HK-2 (cell line): ENCODE measurements around the gene CFAP410.
"Not testable (repeated sequence)": the region's sequence is repeated elsewhere in the genome, so short reads cannot be mapped to it uniquely, and the experiment has no call there.

Source experiments
- DNase-seq: peaks from one replicate; pipeline ENCODE4 v3.0.0-alpha.2; 2018; ENCODE audit not compliant: unreplicated experiment

The CFAP410 gene

DNA sequence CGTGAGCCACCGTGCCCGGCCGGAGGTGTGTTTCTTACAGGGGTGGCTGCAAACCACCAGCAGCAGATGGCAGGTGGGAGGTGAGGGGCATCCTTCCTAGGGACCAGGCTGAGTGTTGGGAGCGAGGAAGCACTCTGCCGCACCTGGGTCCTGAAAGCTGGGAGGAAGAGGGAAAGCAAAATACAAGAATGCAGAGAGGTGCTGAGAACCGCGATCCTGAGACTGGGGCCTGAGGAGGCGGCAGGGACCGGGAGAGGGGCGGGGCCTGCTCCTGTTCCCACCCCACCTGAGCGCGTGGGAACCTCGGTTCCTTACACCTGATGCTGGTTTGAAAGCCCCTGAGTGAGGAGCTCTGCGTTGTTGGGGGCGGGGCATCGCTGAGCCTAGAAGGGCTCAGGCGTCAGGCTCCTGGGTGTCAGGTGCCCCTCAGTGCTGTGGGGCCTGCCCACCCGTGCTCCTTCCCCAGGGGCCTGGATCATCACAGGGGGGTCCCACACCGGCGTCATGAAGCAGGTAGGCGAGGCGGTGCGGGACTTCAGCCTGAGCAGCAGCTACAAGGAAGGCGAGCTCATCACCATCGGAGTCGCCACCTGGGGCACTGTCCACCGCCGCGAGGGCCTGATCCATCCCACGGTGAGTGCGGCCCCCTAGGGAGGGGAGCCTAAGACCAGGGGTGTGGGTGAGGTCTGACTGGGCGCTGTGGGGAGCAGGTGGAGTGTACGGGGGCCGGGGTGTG, 29.7 kb upstream of the CFAP410 start:
- DNase-seq, result no peak

DNA sequence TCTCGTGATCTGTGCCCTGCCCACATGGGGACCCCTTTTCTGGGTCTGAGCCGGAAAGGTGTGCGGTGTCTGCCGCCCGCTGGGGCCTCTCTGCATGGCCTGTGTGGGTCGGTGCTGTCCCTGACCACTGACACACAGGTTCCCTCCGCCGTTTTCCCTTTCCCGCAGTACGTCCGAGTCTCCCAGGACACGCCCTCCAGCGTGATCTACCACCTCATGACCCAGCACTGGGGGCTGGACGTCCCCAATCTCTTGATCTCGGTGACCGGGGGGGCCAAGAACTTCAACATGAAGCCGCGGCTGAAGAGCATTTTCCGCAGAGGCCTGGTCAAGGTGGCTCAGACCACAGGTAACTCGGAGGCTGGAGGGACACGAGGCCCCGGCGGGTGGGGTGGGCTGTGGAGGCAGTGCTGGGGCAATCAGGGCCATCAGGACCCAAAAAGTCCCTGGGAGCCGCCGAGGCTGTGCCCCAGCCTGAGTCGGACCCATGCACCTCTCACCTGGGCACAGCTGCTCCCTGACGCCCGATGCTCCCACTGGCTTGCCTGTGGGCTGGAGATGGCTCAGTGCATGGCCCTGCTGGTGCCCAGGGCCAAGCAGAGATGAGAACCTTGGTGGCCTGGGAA, 27.5 kb upstream of the CFAP410 start:
- DNase-seq, result no peak

DNA sequence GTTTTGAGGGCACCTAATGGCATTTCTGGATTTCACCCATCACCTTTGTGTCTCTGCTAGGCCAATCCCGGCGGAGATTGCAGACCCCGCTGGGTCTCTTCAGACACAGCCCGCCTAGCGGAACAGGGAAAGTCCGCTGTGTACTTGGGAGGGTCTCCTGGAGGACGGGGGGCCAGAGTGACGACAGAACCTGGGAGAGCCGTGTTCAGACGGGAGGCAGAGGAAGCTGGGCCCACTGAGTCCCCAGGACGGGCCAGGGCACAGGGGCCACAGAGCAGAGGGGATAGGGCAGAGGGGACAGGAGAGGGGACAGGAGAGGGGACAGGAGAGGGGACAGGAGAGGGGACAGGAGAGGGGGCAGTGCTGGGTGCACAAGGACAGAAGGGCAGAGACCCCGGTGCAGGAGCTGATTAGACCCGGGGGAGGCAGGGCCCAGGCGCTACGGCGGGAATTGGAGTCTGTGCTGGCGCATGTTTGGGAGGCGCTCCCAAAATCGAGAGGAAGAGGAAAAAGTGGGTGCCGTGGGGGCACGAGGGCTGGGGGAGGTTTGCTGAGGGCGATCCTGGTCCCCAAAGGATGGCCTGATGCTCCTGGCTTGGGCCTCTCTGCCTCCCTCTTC, 26.9 kb upstream of the CFAP410 start:
- DNase-seq, result no peak

DNA sequence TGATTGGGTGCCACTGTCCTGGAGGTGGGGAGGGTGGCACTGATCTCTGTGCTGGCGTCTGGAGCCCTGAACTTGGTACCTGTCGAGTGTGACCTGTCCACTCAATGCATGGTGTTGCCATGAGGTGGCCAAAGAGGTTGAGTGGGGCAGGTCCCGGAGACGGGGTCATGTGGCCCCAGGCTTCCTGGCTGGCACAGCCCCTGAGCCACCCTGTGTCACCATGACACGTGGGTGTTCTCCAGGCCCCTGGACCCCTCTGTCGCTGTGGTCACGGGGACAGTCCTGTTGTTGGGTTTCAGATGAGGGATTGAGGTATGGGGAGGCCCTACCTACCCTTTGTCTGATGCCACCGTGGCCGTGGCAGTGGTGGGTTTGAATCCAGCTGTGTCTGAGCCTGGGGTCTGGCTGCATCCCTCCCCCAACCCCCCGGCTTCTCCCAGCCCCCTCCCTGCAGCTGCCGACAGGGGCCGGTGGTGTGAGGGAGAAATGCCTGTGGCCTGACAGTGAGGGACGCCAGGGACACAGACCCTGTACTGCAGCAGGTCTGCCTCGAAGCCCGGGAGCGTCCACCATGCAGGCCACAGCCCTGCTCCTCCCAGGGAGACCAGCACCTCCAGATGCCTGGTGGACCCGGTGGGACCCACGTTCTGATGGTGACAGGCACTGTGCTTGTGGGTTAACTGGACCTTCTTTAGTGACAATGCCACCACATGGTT, 26.2 kb upstream of the CFAP410 start:
- DNase-seq, result no peak

DNA sequence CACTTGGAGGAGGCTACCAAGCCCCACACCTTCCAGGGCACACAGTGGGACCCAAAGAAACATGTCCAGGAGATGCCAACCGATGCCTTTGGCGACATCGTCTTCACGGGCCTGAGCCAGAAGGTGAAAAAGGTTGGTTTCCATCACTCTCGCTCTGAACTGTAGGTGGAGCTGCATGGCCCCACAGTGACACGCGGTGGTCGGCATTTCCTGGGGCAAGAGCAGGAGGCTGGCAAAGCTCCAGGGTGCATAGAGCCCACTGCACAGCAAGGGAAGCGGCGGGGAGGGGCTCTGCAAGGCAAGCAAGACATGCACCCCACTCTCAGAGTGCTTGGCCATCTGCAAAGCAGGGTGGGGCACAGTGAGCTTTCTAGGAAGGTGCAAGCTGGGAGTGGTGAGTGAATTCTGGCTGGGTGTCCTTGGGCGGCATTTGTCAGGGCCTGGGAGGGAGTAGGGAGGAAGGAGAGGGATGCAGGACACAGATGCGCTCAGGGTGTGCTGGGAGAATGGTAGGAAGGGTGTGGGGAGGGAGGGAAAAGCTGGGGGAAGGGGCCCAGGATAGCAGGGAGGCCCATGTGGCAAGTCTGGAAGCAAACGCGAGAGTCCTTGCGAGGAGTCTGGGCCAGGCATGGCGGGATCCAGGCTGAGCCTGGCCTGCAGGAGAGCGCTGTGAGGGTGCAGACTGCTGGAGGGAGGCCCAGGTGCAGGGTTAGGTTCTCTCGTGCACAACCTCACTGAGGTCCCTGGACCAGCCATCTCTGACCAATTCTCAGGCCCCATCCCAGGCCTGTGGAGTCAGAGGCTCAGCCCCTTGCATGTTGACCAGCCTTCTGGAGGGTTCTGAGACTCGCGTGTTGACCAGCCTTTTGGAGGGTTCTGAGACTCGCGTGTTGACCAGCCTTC, 25.2 kb upstream of the CFAP410 start:
- DNase-seq, result no peak

DNA sequence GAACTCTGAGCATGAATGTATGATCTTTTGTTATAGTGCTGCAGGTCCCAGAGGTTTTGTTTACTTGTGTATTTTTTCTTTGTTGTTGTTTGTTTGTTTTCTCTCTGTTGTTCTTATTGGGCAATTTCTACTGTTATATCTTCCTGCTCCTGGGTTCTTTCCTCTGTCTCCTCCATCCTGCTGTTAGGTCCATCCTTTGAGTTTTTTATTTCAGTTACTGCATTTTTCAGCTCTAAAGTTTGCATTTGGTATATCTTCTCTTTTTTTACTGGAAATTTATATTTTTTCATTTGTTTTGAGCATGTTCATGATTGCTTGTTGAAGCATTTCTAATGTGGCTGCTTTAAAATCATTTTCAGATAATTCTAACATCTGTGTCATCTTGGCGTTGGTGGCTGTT, 24.1 kb upstream of the CFAP410 start:
- DNase-seq, result no peak

DNA sequence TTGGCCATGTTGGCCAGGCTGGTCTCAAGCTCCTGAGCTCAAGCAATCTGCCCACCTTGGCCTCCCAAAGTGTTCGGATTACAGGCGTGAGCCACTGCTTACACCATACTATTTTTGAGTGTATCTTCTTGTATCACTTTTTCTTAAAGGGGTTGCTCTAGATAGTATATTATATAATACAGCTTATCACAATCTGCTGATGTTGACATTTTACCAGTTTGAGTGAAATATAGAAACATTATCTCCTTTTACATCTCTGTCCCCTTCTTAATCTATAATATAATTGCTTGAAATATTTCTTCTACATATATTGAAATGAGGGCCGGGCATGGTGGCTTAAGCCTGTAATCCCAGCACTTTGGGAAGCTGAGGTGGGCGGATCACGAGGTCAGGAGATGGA, 22.7 kb upstream of the CFAP410 start:
- DNase-seq, result not testable (repeated sequence)

DNA sequence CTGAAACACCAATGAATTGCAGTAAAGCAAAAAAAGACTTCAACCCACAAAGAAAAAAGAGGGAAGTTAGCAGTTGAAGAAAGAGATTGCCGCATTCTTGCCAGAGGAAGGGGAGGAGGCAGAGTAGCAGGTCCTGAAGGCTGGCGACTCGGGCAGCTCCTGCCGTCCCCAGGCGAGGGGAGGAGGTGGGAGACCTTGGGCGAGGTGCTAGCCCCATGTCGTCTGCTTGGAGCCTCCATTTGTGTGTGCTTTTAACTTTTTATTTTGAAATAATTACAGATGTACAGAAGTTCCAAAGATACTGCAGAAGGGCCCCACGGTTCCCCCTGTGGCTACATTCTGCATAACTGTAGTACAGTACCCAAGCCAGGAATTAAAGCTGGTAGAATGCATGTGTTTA, 21.0 kb upstream of the CFAP410 start:
- no peak for DNase-seq

DNA sequence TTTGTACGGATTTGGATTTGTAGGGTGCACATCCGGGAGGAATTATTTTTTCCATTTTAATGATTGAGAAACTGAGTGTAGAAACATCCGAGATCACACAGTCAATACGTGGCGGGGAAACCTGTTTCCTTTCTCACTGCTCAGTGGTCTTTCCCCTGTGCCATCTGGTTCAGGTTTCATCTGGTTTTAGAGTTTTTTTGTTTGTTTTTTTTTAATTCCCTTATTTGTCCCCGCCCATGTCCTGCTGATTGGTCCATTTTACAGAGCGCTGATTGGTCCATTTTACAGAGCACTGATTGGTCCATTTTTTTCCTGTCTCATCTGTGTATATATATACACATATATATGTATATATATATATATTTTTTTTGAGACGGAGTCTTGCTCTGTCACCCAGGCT, 20.2 kb upstream of the CFAP410 start:
- DNase-seq, result no peak

DNA sequence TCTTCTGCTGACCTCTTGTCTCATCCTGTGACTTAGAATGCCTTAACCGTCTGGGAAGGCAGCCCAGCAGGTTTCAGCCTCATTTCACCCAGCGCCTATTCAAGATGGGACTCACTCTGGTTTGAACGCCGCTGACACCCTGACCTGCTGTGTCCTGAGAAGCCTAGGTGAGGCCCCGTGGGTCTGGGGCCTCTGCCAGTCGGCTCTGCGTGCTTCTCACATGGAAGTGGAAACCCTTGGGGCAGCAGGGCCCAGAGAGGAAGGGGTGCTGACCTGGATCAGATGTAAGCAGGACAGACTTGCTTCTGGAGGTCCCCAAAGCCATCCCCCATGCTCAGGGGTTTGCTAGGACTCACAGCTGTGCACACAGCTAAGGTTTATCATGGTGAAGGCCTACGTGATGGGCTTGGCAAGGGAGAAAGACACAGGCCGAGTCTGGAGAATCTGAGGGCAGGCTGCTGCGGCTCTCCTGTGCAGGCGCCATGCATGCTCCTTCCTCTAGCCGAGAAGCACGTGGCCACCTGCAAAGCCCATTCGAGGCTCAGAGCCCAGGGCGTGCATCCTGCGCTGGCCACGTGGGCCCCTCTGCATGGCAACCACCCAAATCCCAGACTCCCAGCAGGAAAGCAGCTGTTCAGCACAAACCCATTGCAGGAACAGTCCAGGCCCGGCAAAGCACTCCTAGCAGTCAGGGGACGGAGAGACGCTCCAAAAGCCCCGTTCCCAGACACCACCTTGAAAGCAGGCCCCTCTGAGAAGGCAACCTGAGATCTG, 18.1 kb upstream of the CFAP410 start:
- DNase-seq, result no peak

DNA sequence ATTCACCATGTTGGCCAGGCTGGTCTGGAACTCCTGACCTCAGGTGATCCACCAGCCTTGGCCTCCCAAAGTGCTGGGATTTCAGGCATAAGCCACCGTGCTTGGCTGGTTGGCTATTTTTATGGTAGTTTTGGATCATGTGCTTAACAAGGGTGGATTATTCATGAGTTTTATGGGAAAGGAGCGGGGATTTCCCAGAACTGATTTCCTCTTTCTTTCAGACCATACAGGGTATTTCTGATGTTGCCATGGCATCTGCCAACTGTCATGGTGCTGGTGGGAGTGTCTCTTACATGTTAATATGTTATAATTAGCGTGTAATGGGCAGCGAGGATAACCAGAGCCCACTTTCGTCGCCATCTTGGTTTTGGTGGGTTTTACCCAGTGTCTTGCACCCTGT, 17.4 kb upstream of the CFAP410 start:
- no peak for DNase-seq

DNA sequence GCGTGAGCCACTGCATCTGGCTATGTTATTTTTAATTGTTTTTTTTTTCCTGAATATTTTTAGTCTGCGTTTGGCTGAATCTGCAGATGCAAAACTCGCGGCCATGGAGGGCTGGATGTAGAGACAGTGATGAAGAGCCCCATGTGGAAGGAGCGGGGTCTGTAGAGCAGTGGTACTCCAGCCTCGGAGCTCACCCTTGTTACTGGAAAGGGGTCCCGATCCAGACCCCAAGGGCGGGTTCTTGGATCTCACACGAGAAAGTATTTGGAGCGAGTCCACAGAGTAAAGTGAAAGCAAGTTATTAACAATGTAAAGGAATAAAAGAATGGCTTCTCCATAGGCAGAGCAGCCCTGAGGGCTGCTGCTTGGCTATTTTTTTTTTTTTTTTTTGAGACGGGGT, 17.0 kb upstream of the CFAP410 start:
- DNase-seq, result no peak

DNA sequence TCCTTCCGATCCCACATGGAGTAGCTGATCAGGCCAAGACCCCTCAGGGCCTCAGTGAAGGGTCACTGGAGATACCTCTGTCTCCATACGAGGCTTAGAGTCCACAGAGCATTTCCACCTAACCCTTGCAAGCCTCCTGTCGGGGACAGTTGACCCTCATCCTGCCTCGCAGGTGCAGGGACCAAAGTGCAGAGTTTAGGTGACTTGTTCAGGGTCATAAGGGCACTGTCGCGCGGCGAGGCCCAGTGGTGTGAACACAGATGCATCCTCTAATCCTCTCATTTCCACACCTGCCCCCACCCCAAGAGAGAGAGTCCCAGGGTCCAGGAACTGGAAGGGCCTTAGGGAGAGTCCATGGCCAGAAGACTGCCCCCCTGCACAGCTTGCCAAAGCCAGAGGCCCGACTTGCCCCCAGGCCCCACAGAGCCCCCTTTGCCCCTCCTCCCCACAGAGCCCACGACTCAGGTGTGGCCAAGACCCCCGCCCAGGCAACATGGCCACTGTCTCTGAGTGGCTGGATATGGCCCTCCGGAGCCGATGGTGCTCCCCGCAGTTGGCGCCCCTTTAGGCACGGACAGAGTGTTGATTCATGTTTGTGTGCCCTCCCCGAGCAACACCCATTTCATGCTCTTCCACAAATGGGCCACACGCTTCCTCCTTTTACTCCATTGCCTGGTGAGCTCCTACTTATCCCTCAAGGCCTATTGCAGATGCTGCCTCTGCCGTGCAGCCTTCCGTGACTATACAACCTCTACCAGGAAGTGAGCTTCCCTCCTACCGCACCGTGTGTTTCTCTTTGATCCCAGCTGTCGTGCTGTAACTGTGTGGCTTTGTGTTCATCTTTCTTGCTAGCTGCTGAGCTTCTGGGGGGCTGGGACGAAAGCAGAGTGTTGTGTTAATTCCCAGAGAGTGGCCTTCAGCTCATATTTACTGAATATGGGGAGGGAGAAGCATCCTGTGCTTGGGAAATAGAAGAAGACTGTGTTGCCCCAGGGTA, 15.9 kb upstream of the CFAP410 start:
- no peak for DNase-seq

DNA sequence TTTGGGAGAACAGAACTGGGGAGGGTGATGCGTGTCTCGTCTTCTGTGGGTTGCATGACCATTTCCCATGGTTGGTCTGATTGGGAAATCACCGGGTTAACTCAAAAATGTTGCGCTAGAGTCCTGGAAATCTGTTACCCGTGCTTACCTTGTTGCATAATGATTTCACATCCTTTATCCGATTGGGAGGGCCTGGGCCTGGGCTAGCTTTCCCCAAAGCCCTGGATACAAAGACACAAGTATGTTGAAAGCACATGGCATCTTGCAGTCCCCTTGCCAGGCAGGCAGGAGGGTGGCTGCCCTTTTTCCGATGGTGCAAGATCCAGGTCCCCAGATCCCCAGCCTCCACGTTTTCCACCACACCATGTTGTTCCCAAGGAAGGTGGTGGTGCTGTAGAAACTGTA, 14.8 kb upstream of the CFAP410 start:
- no peak for DNase-seq

DNA sequence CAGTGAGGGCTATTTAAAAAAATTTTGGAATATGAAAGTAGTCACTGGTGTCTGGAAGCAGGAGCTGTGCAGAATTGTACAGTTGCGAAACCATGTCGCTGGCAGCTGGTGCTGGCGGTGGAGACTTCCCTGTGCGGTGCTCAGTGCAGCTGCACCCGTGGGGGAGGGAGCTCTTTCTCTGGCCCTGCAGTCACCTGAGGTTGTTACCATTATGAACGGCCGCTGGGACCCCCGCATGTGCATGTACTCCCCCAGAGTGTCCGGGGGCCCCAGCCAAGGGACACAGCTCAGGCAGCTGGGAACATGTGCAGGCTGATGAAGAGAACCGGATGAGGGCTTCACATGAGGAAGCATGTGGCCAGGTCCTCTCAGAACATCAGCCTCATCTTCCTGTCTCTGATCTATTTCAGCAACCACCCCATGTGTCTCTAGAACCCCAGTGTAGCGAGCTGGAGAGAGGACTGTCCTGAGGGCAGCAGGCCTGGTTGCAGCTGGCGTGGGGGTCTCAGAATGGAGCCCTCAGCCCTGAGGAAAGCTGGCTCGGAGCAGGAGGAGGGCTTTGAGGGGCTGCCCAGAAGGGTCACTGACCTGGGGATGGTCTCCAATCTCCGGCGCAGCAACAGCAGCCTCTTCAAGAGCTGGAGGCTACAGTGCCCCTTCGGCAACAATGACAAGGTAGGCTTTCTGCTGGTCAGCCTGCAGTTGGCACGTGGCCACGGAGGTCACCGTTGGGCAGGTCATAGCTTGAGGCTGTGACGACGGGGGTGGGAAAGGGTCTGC, 14.2 kb upstream of the CFAP410 start, which contains the start of gene TRPM2:
Gene TRPM2 (plus strand): TSS at position 431 of the 780 bp plus-strand sequence. CDS start 80 bp downstream, at position 511.
- DNase-seq, result no peak

DNA sequence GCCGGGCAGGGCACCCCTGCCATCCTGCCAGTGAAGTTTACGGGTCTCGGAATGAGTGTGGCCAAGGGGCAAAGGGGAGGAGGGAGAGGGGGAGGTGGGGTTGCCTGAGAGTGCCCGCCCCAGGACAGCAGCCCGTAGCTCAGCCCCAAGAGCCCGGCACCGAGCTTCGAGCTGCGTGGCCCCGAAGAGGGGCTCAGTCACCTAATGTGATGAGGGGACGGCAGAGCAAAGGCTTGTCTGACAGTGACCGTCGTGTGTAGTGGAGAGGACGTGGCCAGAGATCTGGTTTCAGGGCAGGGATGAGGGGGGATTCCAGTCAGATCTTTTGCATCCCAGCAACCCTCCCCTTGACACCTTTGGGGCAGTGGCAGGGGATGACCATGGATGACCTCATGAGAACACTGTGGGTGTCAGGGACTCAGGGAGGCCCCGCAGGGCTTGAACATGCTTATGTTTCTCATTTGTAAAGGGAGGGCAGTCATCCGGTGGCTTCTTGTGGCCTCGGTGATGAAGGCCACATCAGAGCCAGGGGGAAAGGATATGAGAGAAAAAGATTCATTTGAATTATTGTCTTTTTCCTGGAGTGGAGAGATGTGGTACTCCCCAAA, 13.2 kb upstream of the CFAP410 start:
- no peak for DNase-seq

DNA sequence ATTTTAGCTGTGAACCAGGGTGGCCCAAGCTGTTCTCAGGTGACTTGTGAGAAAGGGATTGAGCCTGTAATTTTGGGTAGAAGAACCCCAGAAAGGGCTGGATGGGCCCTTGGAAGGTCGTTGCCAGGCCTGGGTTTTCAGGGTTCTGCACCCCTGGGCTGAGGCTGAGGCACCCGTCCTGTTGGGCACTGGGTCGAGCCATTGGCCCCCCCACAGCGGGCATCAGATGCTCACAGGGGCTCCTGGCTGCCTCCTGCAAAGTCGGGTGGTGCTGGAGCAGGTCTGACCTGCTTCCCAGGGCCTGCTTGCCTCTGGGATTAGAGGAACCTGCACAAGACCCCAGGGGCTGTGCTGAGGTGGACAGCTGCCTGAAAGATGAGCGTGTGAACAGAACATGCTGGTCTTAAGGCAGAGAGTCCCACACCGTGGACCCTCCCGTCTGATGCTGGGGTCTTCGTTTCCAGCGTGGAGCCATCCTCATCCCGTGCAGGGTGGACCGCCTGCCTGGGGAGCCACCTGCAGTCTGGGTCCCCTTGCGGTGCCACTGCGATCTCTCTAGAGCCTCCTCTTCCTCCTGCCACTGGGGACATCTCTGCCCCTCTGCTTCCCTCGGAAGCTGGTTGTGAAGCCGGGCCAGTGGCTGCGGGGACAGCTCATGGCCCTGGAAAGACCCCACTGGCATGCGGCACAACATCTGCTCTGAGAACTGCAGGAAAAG, 12.5 kb upstream of the CFAP410 start:
- DNase-seq, result no peak
